ENCODE measurements around the gene DNAJA3. TPM values are rescaled to one million over a fixed set of nuclear protein-coding genes. Genes with fewer than 3 reads are reported as not detected.

The DNAJA3 gene
- total and polyA plus RNA-seq, 10 of the 15 experiments (the other 5 are each of a cell fraction or from before 2014, with no cell fraction given), result 8.4 to 141 (median 60.8) TPM

- no peak for TF ChIP-seq TBL1XR1 (IDR thresholded peaks at IDR 0.05; ENCODE audit: low read depth, low read length)
- no peak for TF ChIP-seq CBFB (IDR thresholded peaks at IDR 0.05; ENCODE audit: low read depth)
- TF ChIP-seq POU2F2 (IDR thresholded peaks at IDR 0.05; ENCODE audit: borderline replicate concordance, low read depth, low read length), result no peak
- TF ChIP-seq ZNF592 (IDR thresholded peaks at IDR 0.05), result no peak
- no peak for TF ChIP-seq NRF1 (conservative IDR thresholded peaks at IDR 0.05; ENCODE audit: low read depth, low read length)
- TF ChIP-seq PKNOX1 (IDR thresholded peaks at IDR 0.05), result peak; percentile 46
- TF ChIP-seq HDGF (IDR thresholded peaks at IDR 0.05), result peak; percentile 48; the same call in 1 of the 2 replicates
- no peak for TF ChIP-seq ZNF687 (IDR thresholded peaks at IDR 0.05)
- peak; percentile 23; the same call in 1 of the 2 replicates for TF ChIP-seq ESRRA (IDR thresholded peaks at IDR 0.05; ENCODE audit: low read length)
- TF ChIP-seq HSF1 (IDR thresholded peaks at IDR 0.05; ENCODE audit: low read depth, low read length), result no peak
- no peak for TF ChIP-seq NFYB (IDR thresholded peaks at IDR 0.05; ENCODE audit: insufficient read depth, low read depth, low read length)
- peak; percentile 41; the same call in 1 of the 2 replicates for TF ChIP-seq MLLT1 (IDR thresholded peaks at IDR 0.05)
- no peak for TF ChIP-seq NR2C1 (IDR thresholded peaks at IDR 0.05)
- TF ChIP-seq JUNB (IDR thresholded peaks at IDR 0.05), result no peak
- no peak for TF ChIP-seq SMAD1 (IDR thresholded peaks at IDR 0.05; ENCODE audit: low read depth, partially characterized antibody)
- TF ChIP-seq MEF2A (IDR thresholded peaks at IDR 0.05; ENCODE audit: insufficient read depth, low read depth, low read length), result no peak
- TF ChIP-seq POLR2AphosphoS2 (IDR thresholded peaks at IDR 0.05; ENCODE audit: low read depth, low read length), result no peak
Observed at GRCh38 chr16:4505356-4506147, 79.9 kb downstream of the DNAJA3 start (continued).

Measured in GM12878 (cell line).